Motor neuron (in vitro differentiated cells): Measurements from ENCODE around the gene FGFBP1. TPM values are rescaled to one million over a fixed set of nuclear protein-coding genes. Genes with fewer than 3 reads are reported as not detected.

Experiments
- ATAC-seq, 8 experiments: fragments of 200-7000 bp; cut with Tn5 transposase; replicated peaks in 6 of 8; 2 replicates each; pipeline ENCODE4 v1.8.0; 2021; ENCODE audit warnings: mild to moderate bottlenecking in 8 of 8, moderate library complexity in 8 of 8
- H3K27ac ChIP-seq, 2 donors: fragments of 250-450 bp; sonication (Bioruptor Pico); 2 replicates each; pipeline ENCODE4 v1.9.0; 2021; ENCODE audit warnings: antibody characterized with exemption in 2 of 2, mild to moderate bottlenecking in 2 of 2, moderate library complexity in 1 of 2
- H3K4me1 ChIP-seq, 2 donors: fragments of 250-450 bp; sonication (Bioruptor Pico); replicated peaks in 1 of 2; 2 replicates each; pipeline ENCODE4 v1.6.1; 2021; ENCODE audit warnings: antibody characterized with exemption in 2 of 2, mild to moderate bottlenecking in 2 of 2, moderate library complexity in 1 of 2
- H3K4me3 ChIP-seq, 5 donors: fragments of 250-450 bp; sonication (Bioruptor Pico); 2 replicates each; pipeline ENCODE4 v1.9.0; 2021; ENCODE audit warnings: antibody characterized with exemption in 5 of 5, mild to moderate bottlenecking in 5 of 5, moderate library complexity in 4 of 5
- WGBS, 10 experiments: fragments of 450-650 bp; shearing (Covaris generic); methylation state at CpG; one replicate each; pipeline ENCODE4 v1.0.0; 2022; 5-methylcytosine and 5-hydroxymethylcytosine counted together
- in situ Hi-C, 9 experiments: fragments of 400-800 bp; cut with MboI; loops; one replicate each; pipeline ENCODE4 v1.15.0; 2021; ENCODE audit warnings: low sequenced_read_pairs in 9 of 9, low pct_unique_long_range_greater_than_20kb in 2 of 9; ENCODE audit not compliant: unreplicated experiment in 9 of 9
- total RNA-seq, 8 experiments: library from RNA; unstranded; fragments of 300-600 nt; gene quantifications; 2 replicates each; pipeline versions ENCODE4 v1.2.3 to v1.2.4, GENCODE V29; 2022

Gene FGFBP1
- total RNA-seq, 8 experiments from 2014 or later: 0.14 to 10.7 (median 1.2) TPM; not detected in 4

GRCh38 chr4:15963001-15963451 lies 24.5 kb upstream of the FGFBP1 start, which contains the start of gene FGFBP2:
Gene FGFBP2 (minus strand): TSS chr4:15963175. CDS start chr4:15963129, 46 bp downstream.
- WGBS, 10 experiments: 0 to 80% (median 66%) methylated on average over 1 to 7 of the region's 9 CpGs; no CpG with 5 or more reads in 5 of the 10 experiments
- H3K4me1 ChIP-seq: no peaks in the 10 kb centered on the region
- in situ Hi-C loops: loop anchor here in 1 of 9 experiments (25.0 kb wide), 1 partner anchor 151 kb away; no protein-coding TSS in a partner anchor
- ATAC-seq: peak; percentile 42 to 99 (median 69)
- H3K4me3 ChIP-seq: no peak within 1 kb of the TSS
- no peak within 1 kb of the TSS for H3K27ac ChIP-seq

- no peak overlapping the region for H3K4me3 ChIP-seq
- in situ Hi-C loops: loop anchor here in 1 of 9 experiments (25.0 kb wide), 1 partner anchor 150 kb away; no protein-coding TSS in a partner anchor
- WGBS, 10 experiments: 28 to 100% (median 85%) methylated on average over 2 to 11 of the region's 16 CpGs; no CpG with 5 or more reads in 2 of the 10 experiments
- H3K27ac ChIP-seq: no peak overlapping the region
- H3K4me1 ChIP-seq: no peaks in the 10 kb centered on the region
- peak in 1 of 8 experiments; percentile 41 for ATAC-seq
Measured at GRCh38 chr4:15961781-15962510, 23.4 kb upstream of the FGFBP1 start.

DNA sequence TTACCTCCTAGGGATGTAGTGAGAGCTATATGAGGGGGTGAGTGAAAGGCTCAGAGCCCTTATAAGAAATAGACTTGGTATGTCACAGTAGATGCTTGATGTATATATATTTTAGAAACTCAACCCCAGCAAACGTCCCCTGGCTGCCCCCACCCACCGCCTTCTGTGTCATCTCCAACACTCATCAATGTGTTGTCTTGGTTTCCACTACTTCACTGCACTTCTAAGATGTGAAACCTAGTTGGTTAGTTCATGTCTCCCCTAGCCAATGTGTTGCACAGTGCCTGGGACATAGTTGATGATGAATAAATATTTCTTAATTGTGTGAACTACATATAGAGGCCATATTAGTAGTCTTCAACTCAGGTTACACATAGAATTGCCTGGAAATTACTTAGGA lies 20.0 kb upstream of the FGFBP1 start:
- ATAC-seq: peak in 1 of 8 experiments; percentile 50
- H3K27ac ChIP-seq: no peak overlapping the region
- WGBS, 10 experiments: 51 to 80% (median 60%) methylated on average over 1 to 2 of the region's 2 CpGs; no CpG with 5 or more reads in 6 of the 10 experiments
- in situ Hi-C loops: loop anchor here in 2 of 9 experiments (10.0 to 25.0 kb wide), 3 partner anchors 74 to 154 kb away; no protein-coding TSS in a partner anchor
- no peak overlapping the region for H3K4me3 ChIP-seq
- no peaks in the 10 kb centered on the region for H3K4me1 ChIP-seq

DNA sequence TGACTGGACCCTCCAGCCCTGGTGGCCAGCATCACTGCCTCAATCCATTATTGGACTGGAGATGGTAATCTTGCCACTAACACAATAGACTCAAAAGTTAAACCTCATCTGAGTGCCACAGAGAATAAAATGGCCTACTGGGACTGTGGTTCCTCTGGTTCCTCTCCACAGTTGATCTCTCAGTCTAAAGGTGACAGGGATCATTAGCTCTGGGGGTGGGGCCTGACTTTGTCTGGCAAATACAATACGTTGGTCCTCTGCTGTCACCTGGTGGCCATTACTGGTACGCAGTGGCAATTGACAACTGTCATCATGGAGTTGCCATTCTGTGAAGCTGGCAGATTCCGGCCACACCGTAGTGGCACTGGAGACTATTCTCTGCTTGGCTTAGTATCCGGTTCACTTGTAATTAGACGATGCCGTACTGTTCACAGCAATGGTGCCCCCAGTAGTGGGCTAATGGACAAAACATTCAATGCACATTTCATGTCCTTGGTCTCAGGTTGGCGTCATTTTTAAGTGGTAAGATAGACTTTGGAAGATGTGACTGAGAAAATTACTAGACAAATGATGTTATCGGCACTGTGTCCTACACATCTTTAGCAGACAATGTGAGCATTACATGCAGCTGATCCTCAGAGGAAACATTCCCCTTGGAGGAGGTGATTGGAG lies 17.8 kb upstream of the FGFBP1 start:
- ATAC-seq: peak in 3 of 8 experiments; percentile 51 to 88 (median 69)
- no peak overlapping the region for H3K4me3 ChIP-seq
- H3K27ac ChIP-seq: no peak overlapping the region
- WGBS, 10 experiments: 0 to 100% (median 69%) methylated on average over 1 to 8 of the region's 9 CpGs; no CpG with 5 or more reads in 2 of the 10 experiments
- in situ Hi-C loops: loop anchor here in 2 of 9 experiments (10.0 to 25.0 kb wide), 3 partner anchors 72 to 152 kb away; no protein-coding TSS in a partner anchor
- H3K4me1 ChIP-seq: no peaks in the 10 kb centered on the region

GRCh38 chr4:15955670-15956069 lies 17.1 kb upstream of the FGFBP1 start:
- in situ Hi-C loops: loop anchor here in 2 of 9 experiments (10.0 to 25.0 kb wide), 3 partner anchors 71 to 151 kb away; no protein-coding TSS in a partner anchor

GRCh38 chr4:15953625-15954024 lies 15.1 kb upstream of the FGFBP1 start:
- Histone ChIP-seq H3K4me1 (no peaks in the 10 kb centered on the region), H3K27ac (no peak overlapping the region), H3K4me3 (no peak overlapping the region)
- ATAC-seq: peak in 2 of 8 experiments; percentile 15 to 16
- in situ Hi-C loops: loop anchor here in 2 of 9 experiments (10.0 to 25.0 kb wide), 3 partner anchors 69 to 149 kb away; no protein-coding TSS in a partner anchor
- 56 to 100% (median 91%) methylated on average over 1 to 5 of the region's 5 CpGs; no CpG with 5 or more reads in 4 of the 10 experiments for WGBS, 10 experiments

More at GRCh38 chr4:15955670-15956069, 17.1 kb upstream of the FGFBP1 start:
- Histone ChIP-seq H3K4me3 (no peak overlapping the region), H3K27ac (no peak overlapping the region), H3K4me1 (no peaks in the 10 kb centered on the region)
- WGBS, 10 experiments: 33 to 100% (median 90%) methylated on average over 1 of the region's 3 CpGs; no CpG with 5 or more reads in 6 of the 10 experiments
- peak in 1 of 8 experiments; percentile 47 for ATAC-seq

- Histone ChIP-seq H3K27ac (no peak overlapping the region), H3K4me1 (no peaks in the 10 kb centered on the region), H3K4me3 (no peak overlapping the region)
- no peak for ATAC-seq
- in situ Hi-C loops: loop anchor here in 2 of 9 experiments (10.0 to 25.0 kb wide), 3 partner anchors 67 to 147 kb away; no protein-coding TSS in a partner anchor
Measured at GRCh38 chr4:15951781-15952180, 13.2 kb upstream of the FGFBP1 start.

GRCh38 chr4:15948826-15949225 lies 10.3 kb upstream of the FGFBP1 start:
- no peak overlapping the region for H3K4me3 ChIP-seq
- no peaks in the 10 kb centered on the region for H3K4me1 ChIP-seq
- in situ Hi-C loops: no loop called here
- H3K27ac ChIP-seq: no peak overlapping the region
- ATAC-seq: no peak
- 62 to 100% (median 83%) methylated on average over 1 to 8 of the region's 9 CpGs; no CpG with 5 or more reads in 1 of the 10 experiments for WGBS, 10 experiments

- in situ Hi-C loops: no loop called here
- no peak overlapping the region for H3K27ac ChIP-seq
- H3K4me3 ChIP-seq: no peak overlapping the region
- WGBS, 10 experiments: 35 to 100% (median 77%) methylated on average over 1 to 6 of the region's 8 CpGs; no CpG with 5 or more reads in 1 of the 10 experiments
- no peak for ATAC-seq
- no peaks in the 10 kb centered on the region for H3K4me1 ChIP-seq
Measured at GRCh38 chr4:15947684-15948083, 9.1 kb upstream of the FGFBP1 start.

DNA sequence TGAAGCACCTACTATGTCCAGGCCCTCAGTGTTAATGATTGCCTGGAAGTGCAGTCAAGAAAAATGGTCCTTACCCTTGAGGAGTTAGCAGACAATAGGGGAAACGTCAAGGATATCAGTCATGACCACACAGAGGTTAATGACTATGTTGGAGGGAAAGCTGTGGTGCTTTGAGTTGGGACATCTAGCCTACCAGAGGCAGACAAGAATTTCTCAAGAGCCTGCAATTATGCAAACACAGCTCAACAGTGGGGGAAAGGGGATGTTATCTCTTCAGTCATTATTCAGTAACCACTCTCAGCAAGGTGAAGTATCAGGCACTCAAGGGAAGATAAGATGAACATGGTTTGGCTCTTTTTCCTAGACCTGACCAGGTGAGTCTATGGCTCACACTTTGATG lies 7.0 kb upstream of the FGFBP1 start:
- 0 to 43% methylated on average over 1 of the region's 1 CpG; no CpG with 5 or more reads in 8 of the 10 experiments for WGBS, 10 experiments
- in situ Hi-C loops: no loop called here
- ATAC-seq: no peak
- Histone ChIP-seq H3K27ac (no peak overlapping the region), H3K4me1 (no peaks in the 10 kb centered on the region), H3K4me3 (no peak overlapping the region)

DNA sequence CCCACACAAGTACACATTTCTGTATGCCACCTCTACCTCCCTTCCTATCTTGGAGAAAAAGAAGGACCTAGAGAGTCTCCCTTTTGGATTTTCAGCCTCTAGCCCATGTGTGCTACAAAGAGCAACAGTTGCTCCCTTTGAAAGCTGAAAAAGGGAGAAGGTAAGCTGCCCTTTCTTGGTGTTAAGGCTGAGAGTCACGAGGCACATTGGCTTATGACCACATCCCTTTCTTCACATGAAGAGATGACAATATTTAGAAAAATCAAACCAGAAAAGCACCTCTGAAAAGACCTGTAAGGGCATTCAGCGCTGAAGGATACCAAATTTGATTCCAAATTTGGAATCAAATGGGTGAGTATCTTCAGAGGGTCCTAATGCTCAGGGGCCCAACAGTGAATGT lies 6.4 kb upstream of the FGFBP1 start:
- in situ Hi-C loops: no loop called here
- no peaks in the 10 kb centered on the region for H3K4me1 ChIP-seq
- ATAC-seq: no peak
- H3K27ac ChIP-seq: no peak overlapping the region
- H3K4me3 ChIP-seq: no peak overlapping the region
- WGBS, 10 experiments: 21 to 100% (median 80%) methylated on average over 1 to 2 of the region's 2 CpGs; no CpG with 5 or more reads in 3 of the 10 experiments

DNA sequence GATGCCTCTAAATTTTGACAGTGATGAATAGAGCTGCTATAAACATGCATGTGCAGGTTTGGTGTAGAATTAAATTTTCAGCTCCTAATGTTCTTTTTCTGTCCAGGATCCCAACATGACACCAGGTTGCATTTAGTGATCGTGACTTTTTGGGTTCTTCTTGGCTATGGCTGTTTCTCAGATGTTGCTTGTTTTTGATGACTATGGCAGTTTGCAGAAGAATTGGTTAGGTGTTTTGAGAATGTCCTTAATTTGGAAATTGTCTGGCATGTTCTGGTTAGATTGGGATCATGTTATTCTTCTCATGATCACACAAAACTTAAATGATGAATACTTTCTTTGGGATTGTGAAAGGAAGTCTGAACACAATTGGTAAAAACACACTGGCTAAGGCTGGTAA lies 3.7 kb upstream of the FGFBP1 start:
- no peaks in the 10 kb centered on the region for H3K4me1 ChIP-seq
- H3K27ac ChIP-seq: no peak overlapping the region
- WGBS, 10 experiments: 33 to 100% (median 79%) methylated on average over 1 of the region's 1 CpG; no CpG with 5 or more reads in 2 of the 10 experiments
- no peak for ATAC-seq
- in situ Hi-C loops: no loop called here
- no peak overlapping the region for H3K4me3 ChIP-seq
